Heart left ventricle (tissue), 13 donors: ENCODE results near the gene CAMKK2.

ENCODE experiments used
- POLR2A ChIP-seq, 2 donors: fragments of 450-650 bp; IDR thresholded peaks; one replicate each; pipeline ENCODE4 v1.6.1; 2017; ENCODE audit warnings: antibody characterized with exemption in 2 of 2, mild to moderate bottlenecking in 2 of 2, moderate library complexity in 2 of 2
- TF ChIP-seq, protein P1 (sequence below), 12 donors: fragments of 200-600 bp; sonication (generic) in 4 of 12; IDR thresholded peaks; one replicate each; pipeline versions ENCODE4 v1.5.0 to v1.8.0; 2018 to 2022; ENCODE audit warnings: antibody characterized with exemption in 12 of 12, mild to moderate bottlenecking in 5 of 12
- donor health status: ischemic (EF 13 %, LVEDD 7.1; RV severe dilation, severe dysfunction).
- donor health status: DM: no; HTN: yes; CAD: no.
- donor health status: DM: no; HTN: no; CAD: no.
- donor health status: ischemic (EF 25% LVEDD 6.9; RV normal size, moderate dysfunction).
- donor health status: ischemic (EF 25% LVEDD 5.7; RV mildly dilated, moderate dysfunction).
- donor health status: ischemic (EF 35%, LVEDD 5.7; RV mildly dilated, moderate dysfunction).
- donor health status: nonischemic (EF 11% LVEDD 7.7; RV severe dilation, severe dysfunction).
- donor health status: DM: yes; HTN: yes; CAD: no.
- donor health status: PGD.
- donor health status: ischemic (EF 29% LVEDD 5.4; RV normal size, mild dysfunction).
- donor health status: nonischemic (EF 23%, LVEDD 6.1; RV moderate dilation, normal function).

DNA sequence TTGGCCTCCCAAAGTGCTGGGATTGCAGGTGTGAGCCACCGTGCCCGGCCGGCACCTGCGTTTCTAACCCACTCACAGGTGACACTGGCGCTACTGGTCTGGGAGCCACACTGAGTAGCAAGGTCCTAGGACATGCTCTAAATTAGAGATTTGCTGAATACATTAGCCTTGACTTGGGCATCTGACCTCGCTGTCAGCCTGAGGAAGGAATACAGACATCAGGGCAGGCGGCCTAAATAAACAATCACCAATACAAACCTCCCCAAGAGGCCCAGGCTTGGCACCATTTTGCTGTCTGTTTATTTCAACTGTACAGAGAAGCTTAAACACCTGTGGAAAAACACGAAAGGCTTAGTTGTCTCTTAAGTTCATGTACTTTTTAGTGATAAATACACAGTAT lies 59.1 kb downstream of the CAMKK2 start:
- TF ChIP-seq POLR2A (IDR thresholded peaks at IDR 0.05): no peak
- TF ChIP-seq, protein P1, sequence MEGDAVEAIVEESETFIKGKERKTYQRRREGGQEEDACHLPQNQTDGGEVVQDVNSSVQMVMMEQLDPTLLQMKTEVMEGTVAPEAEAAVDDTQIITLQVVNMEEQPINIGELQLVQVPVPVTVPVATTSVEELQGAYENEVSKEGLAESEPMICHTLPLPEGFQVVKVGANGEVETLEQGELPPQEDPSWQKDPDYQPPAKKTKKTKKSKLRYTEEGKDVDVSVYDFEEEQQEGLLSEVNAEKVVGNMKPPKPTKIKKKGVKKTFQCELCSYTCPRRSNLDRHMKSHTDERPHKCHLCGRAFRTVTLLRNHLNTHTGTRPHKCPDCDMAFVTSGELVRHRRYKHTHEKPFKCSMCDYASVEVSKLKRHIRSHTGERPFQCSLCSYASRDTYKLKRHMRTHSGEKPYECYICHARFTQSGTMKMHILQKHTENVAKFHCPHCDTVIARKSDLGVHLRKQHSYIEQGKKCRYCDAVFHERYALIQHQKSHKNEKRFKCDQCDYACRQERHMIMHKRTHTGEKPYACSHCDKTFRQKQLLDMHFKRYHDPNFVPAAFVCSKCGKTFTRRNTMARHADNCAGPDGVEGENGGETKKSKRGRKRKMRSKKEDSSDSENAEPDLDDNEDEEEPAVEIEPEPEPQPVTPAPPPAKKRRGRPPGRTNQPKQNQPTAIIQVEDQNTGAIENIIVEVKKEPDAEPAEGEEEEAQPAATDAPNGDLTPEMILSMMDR (IDR thresholded peaks at IDR 0.05): no peak
